EH (cell line): Measurements from ENCODE around the gene C12orf42.

Source experiments
- DNase-seq: peaks from one replicate; pipeline ENCODE4 v3.0.0-alpha.2; 2015; ENCODE audit warnings: low read depth

The C12orf42 gene

DNA sequence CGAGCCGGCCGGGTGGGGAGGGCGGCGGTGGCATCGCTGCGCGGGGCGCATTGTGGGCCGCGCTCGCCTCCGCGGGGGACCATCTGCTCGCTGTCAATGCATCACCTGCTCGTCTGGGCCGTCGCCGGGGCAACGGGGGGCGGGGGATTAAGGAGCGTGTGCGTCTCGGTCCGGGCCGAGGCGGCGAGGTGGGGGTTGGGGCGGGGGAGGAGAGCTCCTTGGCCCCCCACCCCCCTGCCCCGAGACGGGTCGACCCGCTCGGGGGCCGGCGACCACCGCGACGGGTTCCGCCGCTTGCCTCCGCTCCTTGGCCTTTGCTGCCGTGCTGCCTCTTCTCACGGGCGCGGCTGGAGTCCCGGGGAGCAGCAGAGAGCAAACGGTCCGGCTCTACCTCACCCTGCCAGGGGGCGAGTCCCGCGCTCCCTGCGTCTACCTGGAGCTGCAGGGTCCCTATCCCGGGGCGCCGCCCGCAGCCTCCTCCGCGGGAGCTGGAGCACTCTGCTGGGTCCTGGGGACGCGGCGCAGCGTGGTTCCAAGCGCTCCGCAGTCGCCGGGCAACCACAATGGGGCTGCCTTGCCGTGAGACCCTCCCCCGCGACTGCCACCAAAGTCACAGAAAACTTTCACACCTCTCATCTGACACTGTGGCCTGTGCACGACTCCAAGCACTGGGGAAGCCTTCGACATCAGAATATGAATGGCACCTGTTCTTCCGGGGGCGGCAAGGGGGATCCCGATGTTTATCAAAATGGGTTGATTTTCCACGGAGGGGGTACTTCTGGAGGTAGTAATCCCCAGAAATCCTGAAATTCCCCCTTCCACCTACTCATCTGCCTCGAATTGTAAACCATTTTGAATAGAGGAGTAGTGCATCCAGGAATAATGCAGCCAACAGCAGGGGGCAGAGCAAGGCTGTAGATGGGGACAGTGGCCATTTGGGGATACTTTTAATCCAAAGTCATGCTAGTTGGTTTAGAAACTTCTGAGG, at the start of gene C12orf42:
TSS of gene C12orf42 (minus strand) at position 500 of the 988 bp plus-strand sequence. CDS start 17,542 bp downstream, outside the sequence.
- DNase-seq: peak; percentile 43

DNA sequence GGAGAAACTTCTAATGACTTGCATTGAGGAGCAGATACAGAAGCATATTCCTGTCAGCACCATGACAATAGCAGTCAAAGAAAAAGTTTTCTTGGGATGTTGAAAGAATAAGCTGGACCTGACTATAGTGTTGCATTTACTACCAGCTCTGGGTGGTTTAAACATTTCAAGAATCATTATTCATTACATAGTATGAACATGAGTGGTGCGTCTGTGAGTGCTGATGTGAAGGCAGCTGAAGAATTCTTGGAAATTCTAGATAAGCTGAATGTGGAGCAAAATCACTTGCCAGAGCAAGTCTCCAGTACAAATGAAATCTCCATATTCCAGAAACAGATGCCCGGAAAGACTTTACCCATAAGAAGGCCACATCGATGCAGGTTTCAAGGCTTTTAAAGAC, 46.3 kb upstream of the C12orf42 start:
- no peak for DNase-seq

DNA sequence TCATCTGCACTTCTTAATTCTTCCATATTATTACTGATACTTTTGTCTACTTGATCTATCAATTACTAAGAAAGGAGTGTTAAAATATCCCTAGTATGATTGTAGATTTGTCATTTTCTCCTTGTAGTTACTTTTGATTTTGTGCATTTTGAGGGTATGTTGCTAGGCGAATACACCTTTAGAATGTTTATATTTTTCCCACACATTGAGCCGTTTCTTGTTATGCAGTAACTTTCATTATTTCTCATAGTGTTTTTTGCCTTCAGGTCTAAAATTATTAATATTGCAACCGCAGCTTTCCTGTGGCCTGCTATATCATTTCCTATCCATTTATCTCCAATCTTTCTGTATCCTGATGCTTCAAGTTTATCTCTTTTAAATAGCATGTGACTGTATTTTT, 44.6 kb upstream of the C12orf42 start:
- DNase-seq: no peak

DNA sequence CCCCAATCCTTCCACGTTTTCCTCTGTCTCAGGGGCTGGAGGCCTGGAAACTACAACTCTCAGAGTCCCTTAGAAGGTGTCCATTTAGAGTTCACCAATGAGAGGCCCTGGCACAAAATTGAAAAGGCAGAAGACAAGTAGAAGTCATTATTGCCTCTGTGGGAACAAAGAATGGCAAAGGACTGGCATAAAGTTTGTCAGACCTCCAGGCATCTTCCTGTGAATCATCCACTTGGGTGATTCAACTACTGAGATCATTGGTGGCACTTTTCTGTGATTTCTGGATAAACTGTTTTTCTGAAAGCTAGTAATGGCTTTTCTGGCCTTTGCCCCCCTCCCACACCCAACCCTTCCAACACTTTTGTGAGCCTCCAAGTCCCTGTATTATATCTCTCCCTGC, 42.6 kb upstream of the C12orf42 start:
- peak; percentile 23 for DNase-seq

DNA sequence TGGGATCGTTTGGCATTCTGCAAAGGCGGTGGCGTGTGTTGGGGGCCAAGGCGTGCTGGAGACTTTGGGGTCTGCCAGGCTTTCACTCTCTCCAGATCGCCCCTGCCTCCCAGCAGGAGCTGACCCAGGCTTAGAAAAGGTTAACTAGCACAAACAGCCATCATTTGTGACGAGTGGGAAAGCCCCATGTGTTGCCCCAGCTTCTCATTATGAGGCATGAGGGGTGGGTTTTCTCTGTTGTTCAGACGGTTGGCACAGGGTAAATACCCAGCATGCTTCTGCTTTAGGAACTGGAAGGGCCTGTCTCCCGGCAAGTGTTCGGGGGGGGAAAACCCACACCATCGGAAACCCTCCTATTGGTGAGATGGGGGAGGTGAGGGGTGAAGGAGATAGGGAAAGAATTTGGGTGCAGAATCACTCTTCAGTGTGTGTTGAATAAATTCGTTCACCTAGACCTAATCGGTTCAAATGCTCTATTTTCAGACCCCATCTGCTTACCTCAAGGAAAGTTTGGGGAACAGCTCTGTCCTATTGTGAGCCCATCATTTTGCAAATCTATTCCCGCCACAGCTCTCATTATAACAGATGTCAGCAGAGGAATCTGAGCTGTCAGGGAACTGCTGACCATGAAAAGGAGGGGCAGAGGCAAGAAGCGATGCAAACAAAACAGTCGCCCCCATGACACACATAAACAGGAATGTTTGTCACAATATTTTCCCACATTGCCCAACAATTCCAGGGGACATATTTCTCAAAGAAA, 34.7 kb upstream of the C12orf42 start:
- DNase-seq: no peak

DNA sequence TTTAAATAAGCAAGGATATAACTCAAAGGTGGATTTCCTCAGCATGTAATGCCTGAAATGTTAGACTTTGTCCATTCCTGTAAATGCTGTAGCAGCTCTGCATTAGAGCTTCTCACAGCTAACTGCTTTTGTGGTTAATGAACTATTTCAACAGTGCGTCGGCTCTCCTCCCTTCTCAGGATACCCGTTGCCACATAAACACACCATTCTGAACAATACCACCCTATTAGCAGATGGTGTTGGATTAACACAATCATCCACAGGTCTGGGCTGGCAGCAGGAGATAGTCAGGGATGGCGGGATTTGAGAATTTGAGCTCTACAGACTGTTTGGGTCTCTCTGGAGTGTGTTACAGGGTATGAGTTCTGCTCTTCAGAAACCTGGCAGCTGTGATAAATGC, 33.5 kb upstream of the C12orf42 start:
- no peak for DNase-seq

DNA sequence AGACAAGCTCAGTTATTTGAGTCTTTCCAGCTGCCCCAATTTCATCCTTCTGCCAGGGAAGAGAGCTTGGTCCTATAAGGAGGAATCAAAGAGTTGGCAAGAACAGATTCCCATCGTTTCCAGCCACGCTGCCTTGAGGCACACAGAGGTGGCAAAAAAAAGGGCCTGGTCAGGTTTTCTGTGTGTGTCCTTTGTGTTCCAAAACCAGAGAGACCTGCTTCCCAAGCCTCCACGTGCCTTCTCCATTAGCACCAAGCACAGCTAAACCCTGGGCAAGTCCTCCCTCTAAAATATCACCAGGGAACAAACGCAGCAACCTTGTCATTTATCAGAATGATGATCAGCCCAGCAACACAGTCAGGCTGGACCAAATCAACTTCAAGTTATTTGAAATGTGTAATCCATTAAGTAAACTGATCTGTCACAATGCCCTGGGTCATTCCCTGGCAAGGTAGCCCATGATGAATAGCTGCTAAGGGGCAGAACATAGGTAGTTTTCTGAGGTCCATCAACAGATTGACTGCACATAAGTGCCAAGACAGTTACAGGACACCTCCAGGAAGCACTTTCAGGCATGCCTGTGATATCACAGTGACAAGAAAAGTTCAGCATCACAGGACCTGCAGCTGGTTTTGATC, 28.6 kb upstream of the C12orf42 start:
- no peak for DNase-seq

DNA sequence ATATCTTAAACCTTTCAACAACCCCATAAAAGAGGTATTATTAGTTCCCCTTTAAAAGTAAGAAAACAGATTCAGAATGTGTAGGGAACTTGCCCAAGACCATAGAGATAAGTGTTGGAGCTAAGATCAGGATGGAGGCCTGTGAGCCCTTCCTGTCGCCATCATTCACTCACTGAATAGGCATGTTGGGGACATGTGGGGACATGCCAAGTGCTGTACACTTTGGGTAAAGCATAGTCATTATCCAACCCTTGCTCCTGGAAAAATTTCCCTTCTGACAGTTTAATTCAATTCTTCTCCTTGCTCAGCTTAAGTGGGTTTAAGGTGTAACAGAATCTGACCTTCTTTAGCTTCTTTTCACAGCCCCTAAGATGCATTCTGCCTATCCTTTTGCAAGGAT, 28.0 kb upstream of the C12orf42 start:
- DNase-seq: no peak

DNA sequence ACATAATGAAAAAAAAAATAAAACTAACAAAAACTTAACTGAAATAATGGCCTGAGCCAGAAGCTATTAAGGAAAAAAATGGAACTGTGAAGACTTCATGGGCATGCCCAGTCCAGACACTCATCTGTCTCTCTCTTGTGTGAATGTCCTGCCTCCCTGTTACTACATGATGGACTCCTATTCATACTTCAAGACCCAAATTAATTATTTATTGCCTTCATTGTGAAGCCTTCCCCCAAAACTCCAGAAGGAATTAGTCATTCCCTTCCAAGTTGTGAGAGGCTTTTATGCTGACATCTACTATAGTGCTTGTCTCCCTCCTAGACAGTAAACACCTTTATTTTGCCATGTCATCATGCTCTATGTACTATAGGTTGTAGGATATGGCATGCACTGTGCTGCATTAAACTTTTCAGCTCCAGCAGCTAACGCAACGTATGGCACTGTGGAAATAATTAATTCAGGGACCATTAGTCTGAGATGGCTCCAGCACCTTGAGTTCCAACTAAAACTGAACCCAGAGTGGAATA, 25.0 kb upstream of the C12orf42 start:
- no peak for DNase-seq

DNA sequence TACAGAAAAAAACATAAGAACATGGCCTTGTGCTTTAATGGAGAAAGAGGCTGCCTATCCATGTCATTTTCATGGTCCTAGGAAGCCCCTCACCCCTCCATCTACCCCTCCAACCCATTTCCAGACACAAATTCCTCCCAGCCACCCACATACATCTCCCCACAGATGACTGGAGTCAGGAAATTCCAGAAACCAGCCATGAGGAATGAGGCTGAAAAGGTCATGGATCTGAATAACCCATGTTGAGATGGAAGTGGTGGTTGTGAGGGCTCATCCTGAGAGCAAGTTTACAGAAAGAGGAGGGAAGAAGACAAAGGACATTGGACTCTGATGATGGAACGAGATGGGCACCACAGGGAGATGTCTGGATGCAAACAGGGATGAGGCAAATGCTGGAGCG, 23.9 kb upstream of the C12orf42 start:
- no peak for DNase-seq

DNA sequence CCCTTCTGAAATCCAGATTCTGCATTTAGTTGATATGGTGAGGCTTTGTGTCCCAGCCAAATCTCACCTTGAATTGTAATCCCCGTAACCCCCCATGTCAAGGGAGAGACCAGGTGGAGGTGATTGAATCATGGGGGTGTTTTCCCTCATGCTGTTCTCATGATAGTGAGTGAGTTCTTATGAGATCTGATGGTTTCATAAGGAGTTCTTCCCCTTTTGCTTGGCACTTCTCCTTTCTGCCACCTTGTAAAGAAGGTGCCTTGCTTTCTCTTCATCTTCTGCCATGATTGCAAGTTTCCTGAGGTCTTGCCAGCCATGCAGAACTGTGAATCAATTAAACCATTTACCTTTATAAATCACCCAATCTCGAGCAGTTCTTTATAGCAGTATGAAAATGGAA, 23.1 kb upstream of the C12orf42 start:
- DNase-seq: no peak

DNA sequence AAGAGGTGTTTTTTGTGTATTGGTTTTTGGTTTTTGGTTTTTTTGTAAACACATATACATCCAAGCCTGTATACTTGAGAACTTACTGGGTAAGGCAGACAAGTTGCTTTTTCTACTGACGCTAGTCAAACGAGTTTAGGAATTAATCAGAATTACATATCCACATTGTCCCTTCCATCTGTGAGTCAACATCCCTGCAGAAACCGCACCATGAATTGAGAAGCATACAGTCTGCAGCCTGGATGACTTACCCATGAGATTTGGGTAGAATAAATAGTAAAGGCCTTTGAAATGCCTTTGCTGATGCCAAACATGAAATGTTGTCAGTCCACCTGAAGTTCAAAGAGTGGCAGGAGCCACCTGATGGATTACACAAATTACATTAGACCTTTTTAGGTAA, 21.4 kb upstream of the C12orf42 start:
- no peak for DNase-seq

DNA sequence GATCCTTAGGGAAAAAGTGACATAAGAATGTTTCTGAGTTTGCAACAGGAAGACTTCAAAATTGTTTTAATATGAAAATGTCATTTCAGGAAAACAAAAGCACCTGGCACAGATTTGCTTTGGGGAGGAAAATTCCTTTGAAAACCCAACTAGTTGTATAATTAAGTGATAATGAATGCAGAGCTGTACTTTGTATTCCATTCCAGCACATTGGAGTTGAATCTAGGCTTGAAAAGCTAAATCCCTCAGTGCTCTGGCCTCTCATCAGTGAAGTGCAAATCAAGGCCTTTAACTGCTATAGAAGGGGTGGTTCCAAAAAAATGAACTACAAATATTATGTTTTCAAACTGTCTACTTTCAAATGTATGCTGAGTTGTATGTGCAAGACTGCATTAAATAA, 19.6 kb upstream of the C12orf42 start:
- no peak for DNase-seq

DNA sequence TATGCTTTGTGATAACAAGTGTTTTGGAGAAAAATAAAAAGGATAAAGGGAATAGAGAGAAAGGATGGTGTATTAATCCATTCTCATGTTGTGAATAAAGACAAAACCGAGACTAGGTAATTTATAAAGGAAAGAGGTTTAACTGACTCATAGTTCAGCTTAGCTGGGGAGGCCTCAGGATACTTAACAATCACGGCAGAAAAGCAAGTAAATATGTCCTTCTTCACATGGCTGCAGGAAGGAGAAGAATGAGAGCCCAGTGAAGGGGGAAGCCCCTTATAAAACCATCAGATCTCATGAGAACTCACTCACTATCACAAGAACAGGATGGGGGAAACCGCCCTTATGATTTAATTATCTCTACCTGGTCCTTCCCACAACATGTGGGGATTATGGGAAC, 18.1 kb upstream of the C12orf42 start:
- DNase-seq: no peak

DNA sequence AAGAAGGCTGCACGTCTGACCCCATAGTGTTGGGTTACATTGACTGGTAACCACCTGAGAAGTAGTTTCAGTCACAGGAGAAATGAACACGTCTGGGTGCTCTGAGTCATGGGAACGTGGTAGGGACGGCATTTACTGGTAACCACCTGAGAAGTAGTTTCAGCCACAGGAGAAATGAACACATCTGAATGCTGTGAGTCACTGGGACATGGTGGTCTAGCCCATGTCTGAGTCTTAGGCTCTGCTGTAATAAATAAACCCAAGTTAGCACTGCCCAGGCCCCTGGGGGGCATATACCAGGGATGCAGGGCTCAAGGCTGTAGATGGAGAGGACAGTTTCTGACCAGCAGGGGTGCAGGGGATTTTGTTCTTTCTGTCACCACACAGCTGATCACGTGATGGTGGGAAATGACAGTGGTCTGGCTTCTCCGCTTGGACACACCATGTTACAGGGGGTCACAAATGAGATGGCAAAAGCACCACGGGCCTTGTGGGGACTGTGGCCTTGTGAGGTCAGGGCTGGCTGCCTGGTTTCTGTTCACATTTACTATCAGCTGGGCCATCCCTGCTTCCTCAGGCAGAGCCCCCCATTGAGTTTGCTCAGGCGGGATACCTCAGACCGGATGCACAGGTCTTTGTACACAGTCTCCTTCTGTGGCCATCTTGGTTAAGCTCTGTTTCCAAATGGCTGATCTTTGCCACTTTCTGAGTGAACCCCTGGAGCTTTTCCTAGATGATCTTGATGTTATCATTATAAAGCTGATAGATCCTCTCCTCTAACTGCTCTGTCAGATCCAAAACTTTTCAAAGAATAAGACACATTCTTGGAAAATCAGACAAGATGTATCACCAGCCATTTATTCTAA, 9.8 kb upstream of the C12orf42 start:
- DNase-seq: no peak

DNA sequence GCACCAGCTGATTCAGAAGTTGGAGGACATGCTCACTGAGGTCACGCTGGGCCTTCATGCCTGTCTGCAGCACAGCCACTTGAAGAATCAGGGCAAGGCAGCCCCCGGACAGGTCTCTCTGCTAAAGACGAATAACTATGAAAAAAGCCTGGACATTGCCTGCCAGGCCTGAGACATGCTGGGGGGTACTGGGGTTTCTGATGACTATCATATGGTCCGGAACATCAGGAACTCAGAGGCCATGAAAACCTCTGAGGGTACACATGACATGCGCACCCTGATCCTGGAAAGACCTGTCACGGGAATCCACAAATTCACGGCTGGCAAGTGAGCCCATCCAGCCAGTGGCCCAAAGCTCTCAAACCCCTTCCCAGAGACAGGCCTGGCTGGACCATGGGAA, 8.8 kb upstream of the C12orf42 start:
- DNase-seq: no peak

DNA sequence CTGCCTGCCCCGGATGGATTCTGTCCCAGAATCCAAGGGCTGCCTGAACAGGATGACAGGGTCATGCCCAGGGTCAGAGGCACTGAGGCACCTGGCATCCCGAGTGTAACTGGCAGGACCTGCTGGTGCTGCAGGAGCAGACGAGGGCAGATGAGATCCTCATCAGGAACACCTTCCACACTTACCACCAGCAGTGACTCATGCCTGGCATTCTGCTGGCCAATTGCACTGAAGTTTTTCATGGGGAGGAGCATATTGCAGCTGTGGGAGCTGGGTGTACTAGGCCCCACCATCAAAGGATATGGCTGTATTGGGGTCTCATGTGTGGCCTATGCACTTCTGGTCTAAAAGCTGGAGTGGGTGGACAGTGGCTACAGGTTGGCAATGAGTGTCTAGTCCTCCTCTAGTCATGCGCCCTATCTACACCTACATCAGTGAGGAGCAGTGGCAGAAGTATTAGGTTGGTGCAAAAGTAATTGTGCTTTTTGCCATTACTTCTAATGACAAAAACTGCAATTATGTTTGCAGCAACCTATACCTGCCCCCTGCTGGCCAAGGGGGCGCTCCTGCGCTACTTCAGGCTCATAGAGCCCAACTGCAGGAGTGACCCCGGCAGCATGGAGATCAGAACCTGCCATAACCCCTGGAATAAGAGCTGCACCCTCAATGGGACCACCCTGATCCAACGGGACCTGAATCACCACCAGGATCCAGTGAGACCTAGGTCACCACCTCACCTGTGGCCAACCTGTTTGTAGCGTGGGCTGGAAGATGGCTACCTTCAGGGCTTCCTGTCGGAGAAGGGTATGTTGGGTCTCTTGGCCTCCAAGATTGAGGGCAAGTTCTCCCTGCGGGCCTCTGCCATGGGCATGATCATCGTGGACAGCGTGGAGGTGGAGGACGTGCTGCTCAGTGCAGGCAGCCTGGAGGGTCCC, 8.0 kb upstream of the C12orf42 start:
- DNase-seq: no peak

DNA sequence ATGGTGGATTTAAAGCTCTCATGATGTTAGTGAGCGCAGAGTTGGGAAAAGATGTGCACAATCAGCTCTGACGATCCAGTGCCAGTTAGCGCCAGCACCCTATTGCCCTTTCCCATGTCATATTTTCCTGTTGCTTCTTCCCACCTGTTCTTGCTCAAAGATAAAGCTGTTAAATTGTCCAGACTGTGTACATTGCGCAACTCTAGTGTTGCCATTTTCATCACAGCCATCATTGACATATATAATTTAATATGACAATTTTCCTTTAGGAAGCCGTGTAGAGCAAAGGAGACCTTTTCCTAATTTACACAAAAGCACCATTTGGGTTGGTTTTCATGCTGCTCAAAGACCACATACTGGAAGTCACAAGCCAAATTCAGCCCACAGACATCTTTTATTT, 5.7 kb upstream of the C12orf42 start:
- no peak for DNase-seq

DNA sequence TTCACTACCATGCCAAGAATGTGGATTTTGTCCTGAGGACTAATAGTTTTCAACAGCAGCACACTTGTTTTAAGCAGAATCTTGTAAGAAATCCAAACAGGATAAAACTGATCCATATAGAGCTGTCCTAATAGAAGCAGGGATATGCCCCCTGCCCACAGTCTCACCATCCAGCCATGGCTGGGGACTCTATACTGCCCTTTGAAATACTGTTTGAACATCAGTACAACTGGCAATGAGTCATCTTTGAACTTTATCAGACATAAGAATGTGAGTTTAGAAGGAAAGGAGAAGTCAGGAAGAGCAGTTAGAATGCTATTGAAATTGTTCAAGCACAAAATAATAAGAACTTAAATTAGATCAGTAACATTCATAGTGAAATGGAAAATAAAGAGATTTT, 3.8 kb upstream of the C12orf42 start:
- no peak for DNase-seq

DNA sequence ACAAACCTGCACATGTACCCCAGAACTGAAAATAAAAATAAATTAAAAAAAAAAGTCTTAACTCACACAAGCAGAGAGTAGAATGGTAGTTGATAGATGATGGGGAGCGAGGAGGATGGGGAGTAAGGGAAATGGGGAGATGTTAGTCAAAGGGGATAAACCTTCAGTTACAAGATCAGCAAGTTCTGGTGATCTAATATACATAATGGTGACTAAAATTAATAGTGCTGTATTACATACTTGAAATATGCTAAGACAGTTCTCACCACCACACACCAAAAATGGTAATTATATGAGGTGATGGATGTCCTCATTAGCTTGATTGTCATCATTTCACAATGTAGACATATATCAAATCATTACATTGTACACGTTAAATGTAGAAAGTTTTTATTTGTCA, 3.2 kb upstream of the C12orf42 start:
- DNase-seq: no peak
